ENCODE measurements around the gene EPS8L3. TPM values are rescaled to one million over a fixed set of nuclear protein-coding genes. Genes with fewer than 3 reads are reported as not detected.

Gene EPS8L3
- total RNA-seq, 1 donor: not detected

DNA sequence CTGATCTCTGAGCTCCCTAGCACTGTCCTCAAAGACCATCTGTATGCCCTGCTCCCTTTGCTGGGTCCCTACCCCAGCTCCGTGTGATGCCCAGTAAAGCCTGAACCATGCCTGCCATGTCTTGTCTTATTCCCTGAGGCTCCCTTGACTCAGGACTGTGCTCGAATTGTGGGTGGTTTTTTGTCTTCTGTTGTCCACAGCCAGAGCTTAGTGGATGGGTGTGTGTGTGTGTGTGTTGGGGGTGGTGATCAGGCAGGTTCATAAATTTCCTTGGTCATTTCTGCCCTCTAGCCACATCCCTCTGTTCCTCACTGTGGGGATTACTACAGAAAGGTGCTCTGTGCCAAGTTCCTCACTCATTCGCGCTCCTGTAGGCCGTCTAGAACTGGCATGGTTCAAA, 46.0 kb downstream of the EPS8L3 start:
- Histone ChIP-seq H3K4me1 (ENCODE audit: insufficient read depth, low read length) (peaks cover 8% of the 10 kb centered on the region), H3K79me2 (ENCODE audit: insufficient read depth, low read length) (no peaks in the 10 kb centered on the region), H3K27ac (ENCODE audit: low read depth, low read length) (no peak overlapping the region), H3K36me3 (ENCODE audit: insufficient read depth, low read length) (no peaks in the 10 kb centered on the region), H3K4me3 (ENCODE audit: insufficient read depth, low read length) (no peak overlapping the region), H3K9me3 (ENCODE audit: low read depth, low read length) (no peaks in the 10 kb centered on the region), H4K20me1 (ENCODE audit: insufficient read depth, low read length) (no peaks in the 10 kb centered on the region), H3K27me3 (ENCODE audit: insufficient read depth, low read length) (no peaks in the 10 kb centered on the region), H2AFZ (ENCODE audit: low read length) (no peak overlapping the region), H3K4me2 (ENCODE audit: insufficient read depth, low read length) (no peak overlapping the region)
- TF ChIP-seq, protein P1, sequence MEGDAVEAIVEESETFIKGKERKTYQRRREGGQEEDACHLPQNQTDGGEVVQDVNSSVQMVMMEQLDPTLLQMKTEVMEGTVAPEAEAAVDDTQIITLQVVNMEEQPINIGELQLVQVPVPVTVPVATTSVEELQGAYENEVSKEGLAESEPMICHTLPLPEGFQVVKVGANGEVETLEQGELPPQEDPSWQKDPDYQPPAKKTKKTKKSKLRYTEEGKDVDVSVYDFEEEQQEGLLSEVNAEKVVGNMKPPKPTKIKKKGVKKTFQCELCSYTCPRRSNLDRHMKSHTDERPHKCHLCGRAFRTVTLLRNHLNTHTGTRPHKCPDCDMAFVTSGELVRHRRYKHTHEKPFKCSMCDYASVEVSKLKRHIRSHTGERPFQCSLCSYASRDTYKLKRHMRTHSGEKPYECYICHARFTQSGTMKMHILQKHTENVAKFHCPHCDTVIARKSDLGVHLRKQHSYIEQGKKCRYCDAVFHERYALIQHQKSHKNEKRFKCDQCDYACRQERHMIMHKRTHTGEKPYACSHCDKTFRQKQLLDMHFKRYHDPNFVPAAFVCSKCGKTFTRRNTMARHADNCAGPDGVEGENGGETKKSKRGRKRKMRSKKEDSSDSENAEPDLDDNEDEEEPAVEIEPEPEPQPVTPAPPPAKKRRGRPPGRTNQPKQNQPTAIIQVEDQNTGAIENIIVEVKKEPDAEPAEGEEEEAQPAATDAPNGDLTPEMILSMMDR (IDR thresholded peaks at IDR 0.05; ENCODE audit: extremely low read depth, low read depth, low read length): no peak
- DNase-seq (ENCODE audit: insufficient read length, low spot score, missing footprints): no peak

DNA sequence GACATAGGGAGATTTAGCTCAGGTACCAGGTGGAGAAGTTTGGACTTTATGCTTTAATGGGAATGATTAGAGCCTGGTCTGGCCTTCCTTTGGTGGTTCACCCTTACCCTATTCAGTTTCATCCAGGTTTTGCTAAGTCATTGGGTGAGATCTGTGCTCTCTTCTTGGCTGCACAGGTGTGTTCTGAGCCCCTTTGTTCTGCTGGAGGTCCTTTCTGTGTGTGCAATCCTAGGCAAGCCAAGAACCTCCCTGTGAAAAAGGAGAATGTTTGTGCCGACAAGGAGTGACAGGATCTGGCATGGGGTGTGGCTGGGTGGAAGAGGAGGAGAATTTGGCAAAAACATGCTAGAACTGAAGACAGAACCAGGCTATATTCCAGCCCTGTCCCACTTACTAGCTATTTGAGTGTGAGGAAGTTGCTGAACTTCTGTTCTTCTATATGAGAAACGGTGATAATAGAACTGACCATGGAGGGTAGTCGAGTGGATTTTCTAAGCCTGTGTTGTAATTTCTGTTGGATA, 47.1 kb downstream of the EPS8L3 start:
- no peak overlapping the region for H2AFZ ChIP-seq (ENCODE audit: low read length)
- peaks cover 8% of the 10 kb centered on the region for H3K4me1 ChIP-seq (ENCODE audit: insufficient read depth, low read length)
- no peaks in the 10 kb centered on the region for H3K79me2 ChIP-seq (ENCODE audit: insufficient read depth, low read length)
- H3K4me2 ChIP-seq (ENCODE audit: insufficient read depth, low read length): no peak overlapping the region
- no peaks in the 10 kb centered on the region for H4K20me1 ChIP-seq (ENCODE audit: insufficient read depth, low read length)
- TF ChIP-seq, protein P1 (IDR thresholded peaks at IDR 0.05; ENCODE audit: extremely low read depth, low read depth, low read length): no peak
- no peak overlapping the region for H3K27ac ChIP-seq (ENCODE audit: low read depth, low read length)
- no peaks in the 10 kb centered on the region for H3K36me3 ChIP-seq (ENCODE audit: insufficient read depth, low read length)
- no peak for DNase-seq (ENCODE audit: insufficient read length, low spot score, missing footprints)
- no peak overlapping the region for H3K4me3 ChIP-seq (ENCODE audit: insufficient read depth, low read length)
- H3K9me3 ChIP-seq (ENCODE audit: low read depth, low read length): no peaks in the 10 kb centered on the region
- H3K27me3 ChIP-seq (ENCODE audit: insufficient read depth, low read length): no peaks in the 10 kb centered on the region

DNA sequence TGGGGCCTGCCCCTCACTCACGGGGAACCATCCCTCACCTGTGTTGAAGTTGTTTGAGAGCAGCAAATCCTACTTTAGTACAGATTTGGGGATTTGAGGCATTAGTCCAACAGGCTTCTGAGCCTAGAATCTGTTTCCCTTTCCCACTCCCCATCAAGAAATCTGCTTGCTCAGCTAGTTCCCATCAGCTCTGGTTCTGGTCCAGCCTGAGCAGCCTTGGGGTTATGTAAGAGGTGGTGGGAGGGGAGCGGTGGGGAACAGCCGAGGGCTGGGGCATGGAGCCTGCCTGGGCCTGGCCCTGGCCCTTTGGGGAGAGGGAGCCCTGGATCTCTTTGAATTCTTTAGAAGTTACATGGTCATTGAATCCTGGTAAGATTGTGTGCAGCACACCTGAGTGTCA, 47.6 kb downstream of the EPS8L3 start:
- H3K9me3 ChIP-seq (ENCODE audit: low read depth, low read length): no peaks in the 10 kb centered on the region

GRCh38 chr1:109714661-109715372, 48.9 kb downstream of the EPS8L3 start:
- Histone ChIP-seq H2AFZ (ENCODE audit: low read length) (no peak overlapping the region), H3K27me3 (ENCODE audit: insufficient read depth, low read length) (no peaks in the 10 kb centered on the region), H3K4me2 (ENCODE audit: insufficient read depth, low read length) (no peak overlapping the region), H3K4me1 (ENCODE audit: insufficient read depth, low read length) (peaks cover 7% of the 10 kb centered on the region), H4K20me1 (ENCODE audit: insufficient read depth, low read length) (no peaks in the 10 kb centered on the region), H3K79me2 (ENCODE audit: insufficient read depth, low read length) (no peaks in the 10 kb centered on the region), H3K27ac (ENCODE audit: low read depth, low read length) (no peak overlapping the region), H3K4me3 (ENCODE audit: insufficient read depth, low read length) (no peak overlapping the region), H3K9me3 (ENCODE audit: low read depth, low read length) (no peaks in the 10 kb centered on the region), H3K36me3 (ENCODE audit: insufficient read depth, low read length) (no peaks in the 10 kb centered on the region)
- no peak for DNase-seq (ENCODE audit: insufficient read length, low spot score, missing footprints)
- TF ChIP-seq, protein P1 (IDR thresholded peaks at IDR 0.05; ENCODE audit: extremely low read depth, low read depth, low read length): no peak

More for the DNA sequence above, 47.6 kb downstream of the EPS8L3 start:
- no peaks in the 10 kb centered on the region for H3K27me3 ChIP-seq (ENCODE audit: insufficient read depth, low read length)
- H2AFZ ChIP-seq (ENCODE audit: low read length): no peak overlapping the region
- no peak overlapping the region for H3K4me2 ChIP-seq (ENCODE audit: insufficient read depth, low read length)
- no peak for DNase-seq (ENCODE audit: insufficient read length, low spot score, missing footprints)
- H3K79me2 ChIP-seq (ENCODE audit: insufficient read depth, low read length): no peaks in the 10 kb centered on the region
- H3K27ac ChIP-seq (ENCODE audit: low read depth, low read length): no peak overlapping the region
- TF ChIP-seq, protein P1 (IDR thresholded peaks at IDR 0.05; ENCODE audit: extremely low read depth, low read depth, low read length): no peak
- peaks cover 8% of the 10 kb centered on the region for H3K4me1 ChIP-seq (ENCODE audit: insufficient read depth, low read length)
- H3K36me3 ChIP-seq (ENCODE audit: insufficient read depth, low read length): no peaks in the 10 kb centered on the region
- H3K4me3 ChIP-seq (ENCODE audit: insufficient read depth, low read length): no peak overlapping the region
- no peaks in the 10 kb centered on the region for H4K20me1 ChIP-seq (ENCODE audit: insufficient read depth, low read length)

All from osteoblast (primary cell).